ENCODE results near the gene PROZ.

DNA sequence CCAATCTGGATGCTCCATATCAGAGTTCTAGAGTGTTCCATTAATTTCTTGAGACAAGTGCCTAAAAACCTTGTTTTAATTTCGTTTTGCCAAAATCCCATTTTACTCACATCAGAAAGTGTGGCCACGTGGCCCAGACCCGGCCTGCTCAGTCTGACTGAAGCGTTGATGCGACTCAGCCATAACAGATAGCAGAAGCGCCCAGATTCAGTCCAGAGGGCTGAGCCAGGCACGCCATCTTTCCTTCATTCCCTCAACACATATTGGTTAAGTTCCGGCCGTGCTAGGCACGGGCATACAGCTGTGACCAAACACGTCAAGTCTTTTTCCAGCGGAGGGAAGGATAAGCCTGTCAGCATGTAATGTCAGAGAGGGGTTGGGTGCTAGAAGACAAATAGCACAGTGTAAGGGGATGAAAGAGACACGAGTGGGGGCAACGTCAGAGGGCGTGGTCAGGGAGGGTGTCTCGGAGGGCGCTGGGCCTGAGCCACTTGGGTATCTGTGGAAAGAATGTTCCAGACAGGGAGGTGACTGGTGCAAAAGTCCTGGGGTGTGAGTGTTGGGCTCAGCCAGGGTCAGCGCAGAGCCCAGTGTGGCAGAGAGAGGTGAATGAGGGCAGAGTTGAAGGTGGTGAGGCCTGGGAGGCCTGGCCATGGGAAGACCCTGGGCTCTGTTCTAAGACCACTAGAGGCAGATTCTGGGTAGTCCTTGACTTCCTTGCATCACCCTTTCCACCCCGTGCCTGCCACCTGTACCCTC is 32.8 kb upstream of the PROZ start:
- TF ChIP-seq, protein P1, sequence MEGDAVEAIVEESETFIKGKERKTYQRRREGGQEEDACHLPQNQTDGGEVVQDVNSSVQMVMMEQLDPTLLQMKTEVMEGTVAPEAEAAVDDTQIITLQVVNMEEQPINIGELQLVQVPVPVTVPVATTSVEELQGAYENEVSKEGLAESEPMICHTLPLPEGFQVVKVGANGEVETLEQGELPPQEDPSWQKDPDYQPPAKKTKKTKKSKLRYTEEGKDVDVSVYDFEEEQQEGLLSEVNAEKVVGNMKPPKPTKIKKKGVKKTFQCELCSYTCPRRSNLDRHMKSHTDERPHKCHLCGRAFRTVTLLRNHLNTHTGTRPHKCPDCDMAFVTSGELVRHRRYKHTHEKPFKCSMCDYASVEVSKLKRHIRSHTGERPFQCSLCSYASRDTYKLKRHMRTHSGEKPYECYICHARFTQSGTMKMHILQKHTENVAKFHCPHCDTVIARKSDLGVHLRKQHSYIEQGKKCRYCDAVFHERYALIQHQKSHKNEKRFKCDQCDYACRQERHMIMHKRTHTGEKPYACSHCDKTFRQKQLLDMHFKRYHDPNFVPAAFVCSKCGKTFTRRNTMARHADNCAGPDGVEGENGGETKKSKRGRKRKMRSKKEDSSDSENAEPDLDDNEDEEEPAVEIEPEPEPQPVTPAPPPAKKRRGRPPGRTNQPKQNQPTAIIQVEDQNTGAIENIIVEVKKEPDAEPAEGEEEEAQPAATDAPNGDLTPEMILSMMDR (IDR thresholded peaks at IDR 0.05): no peak
- TF ChIP-seq EP300 (IDR thresholded peaks at IDR 0.05) (no peak), POLR2A (IDR thresholded peaks at IDR 0.05) (no peak)
